AG04450 (cell line): ENCODE results near the gene TNFRSF1B. TPM values are rescaled to one million over a fixed set of nuclear protein-coding genes. Genes with fewer than 3 reads are reported as not detected.
A peak's percentile ranks its signal among the peaks of the same experiment; 100 is the strongest.

Experiments used
- CTCF ChIA-PET: fragments of 300-600, 350-600 bp; formaldehyde crosslinking; extraction: SDS; loops from one replicate; lab custom pipeline; 2022; ENCODE audit warnings: antibody characterized with exemption, inconsistent platforms; lab: Charles Lee
- POLR2A ChIA-PET: fragments of 350-600 bp; formaldehyde crosslinking; extraction: SDS; loops from one replicate; lab custom pipeline; 2021; ENCODE audit warnings: antibody characterized with exemption, inconsistent platforms; lab: Yijun Ruan, JAX
- DNase-seq: peaks from one replicate; pipeline ENCODE4 v3.0.0-alpha.2; 2011; ENCODE audit warnings: low read depth, low spot score
- H3K27ac ChIP-seq: one replicate; pipeline ENCODE4 v1.5.1; 2012; ENCODE audit warnings: low read depth, low read length, control low read depth
- H3K27me3 ChIP-seq: one replicate; pipeline ENCODE4 v1.6.0; 2012; ENCODE audit warnings: low read length; ENCODE audit not compliant: control insufficient read depth, insufficient read depth
- H3K4me3 ChIP-seq: 2 replicates; pipeline ENCODE4 v1.5.1; 2011; ENCODE audit warnings: mild to moderate bottlenecking, low read depth, low read length, control low read depth
- H3K9me3 ChIP-seq: 2 replicates; pipeline ENCODE4 v1.5.1; 2012; ENCODE audit warnings: low read length; ENCODE audit not compliant: control insufficient read depth, insufficient read depth
- CTCF ChIP-seq: IDR thresholded peaks from 2 replicates; pipeline ENCODE4 v1.5.1; 2011; ENCODE audit warnings: low read depth, low read length, control low read depth, inconsistent platforms
- polyA plus RNA-seq: library from polyadenylated mRNA; depleted of rRNA; stranded (reverse); fragments of >200 nt; gene quantifications from 2 replicates; pipeline ENCODE4 v1.2.3, GENCODE V29; 2011

Gene TNFRSF1B
- polyA plus RNA-seq, 1 experiment = 5.9 TPM

GRCh38 chr1:12141163-12141850 lies 25.5 kb upstream of the TNFRSF1B start:
- Histone ChIP-seq H3K27me3 (peaks cover 2% of the 10 kb centered on the region), H3K4me3 (no peak overlapping the region), H3K9me3 (peaks cover 3% of the 10 kb centered on the region; the same call in 1 of the 2 replicates), H3K27ac (no peak overlapping the region)
- CTCF ChIA-PET = interaction anchor here (3.5 kb wide), 1 partner anchor 17 kb away, joined by 17 read pairs; no protein-coding TSS in a partner anchor
- POLR2A ChIA-PET = no interaction called here
- no peak for TF ChIP-seq CTCF
- no peak for DNase-seq

GRCh38 chr1:12142141-12142823 lies 24.5 kb upstream of the TNFRSF1B start:
- no peak for TF ChIP-seq CTCF
- no peak for DNase-seq
- Histone ChIP-seq H3K27me3 (peaks cover 2% of the 10 kb centered on the region), H3K9me3 (peaks cover 3% of the 10 kb centered on the region; the same call in 1 of the 2 replicates), H3K27ac (no peak overlapping the region), H3K4me3 (no peak overlapping the region)
- POLR2A ChIA-PET = interaction anchor here (0.5 kb wide), 1 partner anchor 123 kb away, joined by 5 read pairs; the partner anchor contains the start of gene MIIP
- CTCF ChIA-PET = interaction anchor here (3.5 kb wide), 1 partner anchor 18 kb away, joined by 17 read pairs; no protein-coding TSS in a partner anchor

- peak overlapping the region; percentile 84 for H3K27ac ChIP-seq
- H3K4me3 ChIP-seq = no peak overlapping the region
- CTCF ChIA-PET = interaction anchor here (3.5 kb wide), 1 partner anchor 18 kb away, joined by 17 read pairs; no protein-coding TSS in a partner anchor
- no peak for TF ChIP-seq CTCF
- peaks cover 3% of the 10 kb centered on the region; the same call in 1 of the 2 replicates for H3K9me3 ChIP-seq
- H3K27me3 ChIP-seq = peaks cover 2% of the 10 kb centered on the region
- DNase-seq = no peak
- POLR2A ChIA-PET = interaction anchor here (0.5 to 0.6 kb wide), 3 partner anchors 17 to 124 kb away, joined by 3 to 5 read pairs (median 5); partner anchors contain the start of gene MIIP
Measured at GRCh38 chr1:12142891-12143630, 23.7 kb upstream of the TNFRSF1B start.

GRCh38 chr1:12143631-12144155 lies 23.1 kb upstream of the TNFRSF1B start:
- peak; percentile 94 for DNase-seq
- ChIA-PET CTCF (no interaction called here), POLR2A (interaction anchor here (0.5 to 0.8 kb wide), 4 partner anchors 17 to 242 kb away, joined by 3 to 5 read pairs (median 3); no protein-coding TSS in a partner anchor)
- peak overlapping the region; percentile 84 for H3K27ac ChIP-seq
- H3K4me3 ChIP-seq = no peak overlapping the region
- peaks cover 3% of the 10 kb centered on the region; the same call in 1 of the 2 replicates for H3K9me3 ChIP-seq
- peaks cover 2% of the 10 kb centered on the region for H3K27me3 ChIP-seq
- TF ChIP-seq CTCF = no peak
